OCI-LY7 (cell line): ENCODE results near the gene TEX22. TPM values are rescaled to one million over a fixed set of nuclear protein-coding genes. Genes with fewer than 3 reads are reported as not detected.

ENCODE experiments used
- BruUV-seq: library from RNA; stranded (reverse); fragments of 400-500 nt; replicated peaks from 2 replicates; lab custom pipeline; 2021; lab: Mats Ljungman, UMichigan
- CTCF ChIA-PET: fragments of 300-600 bp; sonication (Branson Sonifier 250); formaldehyde crosslinking; loops from one replicate; lab custom pipeline; 2022; ENCODE audit warnings: antibody characterized with exemption; ENCODE audit not compliant: unreplicated experiment; lab: Charles Lee
- POLR2A ChIA-PET: fragments of 300-600 bp; sonication (Branson Sonifier 250); formaldehyde crosslinking; loops from one replicate; lab custom pipeline; 2022; ENCODE audit warnings: antibody characterized with exemption; lab: Charles Lee
- DNase-seq: peaks from one replicate; pipeline ENCODE4 v3.0.0-alpha.2; 2015; ENCODE audit warnings: low spot score
- H2AFZ ChIP-seq: fragments of 200-600 bp; sonication (generic), shearing (Covaris generic); 2 replicates; pipeline ENCODE4 v1.6.1; 2014; ENCODE audit warnings: mild to moderate bottlenecking, antibody characterized with exemption, low read length, moderate library complexity
- H3K27ac ChIP-seq: fragments of 200-600 bp; sonication (generic); 2 replicates; pipeline ENCODE4 v1.5.1; 2014; ENCODE audit warnings: mixed run types, low read depth, mild to moderate bottlenecking, moderate library complexity, low read length, inconsistent platforms; ENCODE audit not compliant: poor library complexity, severe bottlenecking
- H3K36me3 ChIP-seq: fragments of 200-600 bp; sonication (generic); 2 replicates; pipeline ENCODE4 v1.6.1; 2014; ENCODE audit warnings: mild to moderate bottlenecking, antibody characterized with exemption, low read length, moderate library complexity, mixed read lengths; ENCODE audit not compliant: insufficient read depth
- H3K4me1 ChIP-seq: fragments of 200-600 bp; sonication (generic); 2 replicates; pipeline ENCODE4 v1.5.1; 2014; ENCODE audit warnings: mild to moderate bottlenecking, low read length; ENCODE audit not compliant: insufficient read depth, poor library complexity, severe bottlenecking
- H3K4me2 ChIP-seq: fragments of 200-600 bp; sonication (generic); 2 replicates; pipeline ENCODE4 v1.6.1; 2014; ENCODE audit warnings: mild to moderate bottlenecking, low read length
- H3K4me3 ChIP-seq: fragments of 200-600 bp; sonication (generic); 2 replicates; pipeline ENCODE4 v1.5.1; 2014; ENCODE audit warnings: mild to moderate bottlenecking, low read depth, low read length; ENCODE audit not compliant: poor library complexity, severe bottlenecking
- H3K79me2 ChIP-seq: fragments of 200-600 bp; sonication (generic); 2 replicates; pipeline ENCODE4 v1.6.1; 2016; ENCODE audit warnings: low read depth, mild to moderate bottlenecking, low read length, moderate library complexity, mixed read lengths; ENCODE audit not compliant: insufficient read depth
- H3K9me2 ChIP-seq: fragments of 200-600 bp; sonication (generic); 2 replicates; pipeline ENCODE4 v1.6.1; 2016; ENCODE audit warnings: mild to moderate bottlenecking, low read length, mixed read lengths; ENCODE audit not compliant: insufficient read depth
- H3K9me3 ChIP-seq: fragments of 200-600 bp; sonication (generic); 2 replicates; pipeline ENCODE4 v1.6.1; 2014; ENCODE audit warnings: mild to moderate bottlenecking, mixed run types, low read length, mixed read lengths
- H4K20me1 ChIP-seq: fragments of 200-600 bp; sonication (generic); 2 replicates; pipeline ENCODE4 v1.6.1; 2014; ENCODE audit warnings: mild to moderate bottlenecking, antibody characterized with exemption, low read length, moderate library complexity, mixed read lengths; ENCODE audit not compliant: insufficient read depth
- CTCF ChIP-seq: fragments of 200-600 bp; sonication (generic); conservative IDR thresholded peaks from 2 replicates; pipeline ENCODE4 v1.5.1; 2014; ENCODE audit warnings: mild to moderate bottlenecking, antibody characterized with exemption, low read length, moderate library complexity, mixed read lengths
- EZH2phosphoT487 ChIP-seq: fragments of 200-600 bp; sonication (generic); IDR thresholded peaks from 2 replicates; pipeline ENCODE4 v1.6.1; 2018; ENCODE audit warnings: low read depth, borderline replicate concordance, mild to moderate bottlenecking, mixed run types, antibody characterized with exemption, low read length, moderate library complexity, mixed read lengths
- intact Hi-C: fragments of 100-400 bp; cut with micrococcal nuclease; formaldehyde crosslinking; loops from one replicate; pipeline ENCODE4 v1.10.0; 2022; ENCODE audit not compliant: unreplicated experiment
- total RNA-seq, 2 experiments: library from RNA; depleted of rRNA in 1 of 2; stranded (reverse); fragments of >200 nt in 1 of 2; shearing (Covaris generic) in 1 of 2; gene quantifications; 2 replicates each; pipeline ENCODE4 v1.2.3, GENCODE V29; 2014 to 2022

The TEX22 gene
- total RNA-seq, 2 experiments from 2014 or later = 1.3 to 9.2 TPM

DNA sequence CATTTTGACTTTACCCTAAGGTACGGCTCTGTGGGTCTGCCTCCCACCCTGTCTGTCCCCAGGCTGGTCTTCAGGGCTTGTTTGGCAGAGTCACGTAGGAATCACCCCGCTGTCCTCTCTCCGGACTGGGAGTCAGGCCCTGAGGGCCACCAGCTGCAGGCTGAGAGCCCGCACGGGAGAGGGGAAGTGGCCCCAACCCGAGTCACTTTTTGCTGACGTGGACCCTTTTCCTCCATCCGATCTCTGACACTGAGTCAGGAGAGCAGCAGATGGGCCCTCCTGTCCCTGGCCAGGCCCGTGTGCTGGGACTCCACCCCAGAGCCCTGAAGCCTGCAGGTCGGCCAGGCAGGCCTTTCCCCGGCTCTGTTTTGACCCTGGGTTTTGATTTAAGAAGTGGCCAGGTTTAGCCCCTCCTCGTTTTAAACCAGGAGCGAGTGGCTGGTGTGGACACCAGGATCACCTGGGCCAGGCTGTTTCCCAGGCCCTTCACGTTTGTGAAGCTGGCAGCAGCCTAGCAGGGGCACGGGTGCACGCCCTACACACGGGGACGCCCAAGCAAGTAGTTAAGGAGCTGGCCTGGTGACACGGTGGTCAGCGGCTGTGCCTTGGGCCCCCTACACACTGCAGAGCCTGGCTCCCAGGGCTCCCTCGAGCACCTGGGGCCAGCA, 12.5 kb upstream of the TEX22 start:
- ChIA-PET POLR2A (no interaction called here), CTCF (no interaction called here)
- no peak overlapping the region for H3K4me3 ChIP-seq
- H3K27ac ChIP-seq = no peak overlapping the region
- no peak overlapping the region for H3K4me2 ChIP-seq
- peaks cover 3% of the 10 kb centered on the region for H3K4me1 ChIP-seq
- BruUV-seq = no TSS peak
- H3K9me3 ChIP-seq = no peaks in the 10 kb centered on the region
- no peaks in the 10 kb centered on the region for H3K36me3 ChIP-seq
- no peak overlapping the region for H2AFZ ChIP-seq
- H3K79me2 ChIP-seq = no peaks in the 10 kb centered on the region
- intact Hi-C loops = no loop called here
- DNase-seq = no peak
- TF ChIP-seq EZH2phosphoT487 (no peak), CTCF (no peak)
- H4K20me1 ChIP-seq = no peaks in the 10 kb centered on the region
- H3K9me2 ChIP-seq = no peaks in the 10 kb centered on the region

GRCh38 chr14:105386581-105387529, 11.5 kb upstream of the TEX22 start:
- Histone ChIP-seq H3K4me2 (no peak overlapping the region), H3K27ac (no peak overlapping the region), H3K9me3 (no peaks in the 10 kb centered on the region), H3K4me1 (peaks cover 3% of the 10 kb centered on the region), H2AFZ (no peak overlapping the region), H3K9me2 (no peaks in the 10 kb centered on the region), H3K36me3 (no peaks in the 10 kb centered on the region), H3K79me2 (no peaks in the 10 kb centered on the region), H4K20me1 (no peaks in the 10 kb centered on the region), H3K4me3 (no peak overlapping the region)
- intact Hi-C loops = no loop called here
- POLR2A ChIA-PET = no interaction called here
- BruUV-seq = no TSS peak
- CTCF ChIA-PET = no interaction called here
- no peak for DNase-seq
- no peak for TF ChIP-seq CTCF
- no peak for TF ChIP-seq EZH2phosphoT487
